Fibroblast of lung (primary cell): ENCODE results near the gene EPN3. TPM values are rescaled to one million over a fixed set of nuclear protein-coding genes. Genes with fewer than 3 reads are reported as not detected.

Experiments used
- DNase-seq, 2 donors: peaks; one replicate each; pipeline versions ENCODE4 v3.0.0 to v3.0.0-alpha.2; 2010; ENCODE audit warnings: low read depth in 2 of 2
- H2AFZ ChIP-seq: 2 replicates; pipeline ENCODE4 v1.5.1; 2012; ENCODE audit warnings: low read length, control low read depth, inconsistent platforms
- H3K27ac ChIP-seq: 2 replicates; pipeline ENCODE4 v1.5.1; 2011; ENCODE audit warnings: low read length, control low read depth; ENCODE audit not compliant: insufficient read depth
- H3K27me3 ChIP-seq: 2 replicates; pipeline ENCODE4 v1.5.1; 2011; ENCODE audit warnings: mild to moderate bottlenecking, low read length; ENCODE audit not compliant: control insufficient read depth, insufficient read depth
- H3K36me3 ChIP-seq: 2 replicates; pipeline ENCODE4 v1.5.1; 2011; ENCODE audit warnings: low read length; ENCODE audit not compliant: control insufficient read depth, insufficient read depth
- H3K4me1 ChIP-seq: 2 replicates; pipeline ENCODE4 v1.5.1; 2011; ENCODE audit warnings: low read length; ENCODE audit not compliant: control insufficient read depth, insufficient read depth; ENCODE audit errors: extremely low read depth
- H3K4me2 ChIP-seq: 2 replicates; pipeline ENCODE4 v1.5.1; 2011; ENCODE audit warnings: low read length, control low read depth; ENCODE audit not compliant: insufficient read depth; ENCODE audit errors: extremely low read depth
- H3K4me3 ChIP-seq, 4 experiments: fragments of 200-600 bp in 1 of 4; sonication (generic) in 1 of 4; replicated peaks in 1 of 4; 2 replicates each; pipeline ENCODE4 v1.5.1; 2011 to 2016; ENCODE audit warnings: low read length in 4 of 4, low read depth in 3 of 4, mild to moderate bottlenecking in 3 of 4, control low read depth in 2 of 4, inconsistent platforms in 1 of 4, mixed read lengths in 1 of 4; ENCODE audit not compliant: insufficient read depth in 1 of 4; ENCODE audit errors: control extremely low read depth in 1 of 4
- H3K79me2 ChIP-seq: 2 replicates; pipeline ENCODE4 v1.5.1; 2012; ENCODE audit warnings: mild to moderate bottlenecking, low read length, inconsistent platforms; ENCODE audit not compliant: control insufficient read depth, insufficient read depth
- H3K9ac ChIP-seq: 2 replicates; pipeline ENCODE4 v1.5.1; 2011; ENCODE audit warnings: mild to moderate bottlenecking, low read length, control low read depth; ENCODE audit not compliant: insufficient read depth
- H3K9me3 ChIP-seq: 2 replicates; pipeline ENCODE4 v1.5.1; 2012; ENCODE audit warnings: low read depth, low read length; ENCODE audit not compliant: control insufficient read depth, insufficient read depth
- H4K20me1 ChIP-seq: 2 replicates; pipeline ENCODE4 v1.5.1; 2011; ENCODE audit warnings: low read length; ENCODE audit not compliant: control insufficient read depth, insufficient read depth; ENCODE audit errors: extremely low read depth
- CTCF ChIP-seq, 2 donors: IDR thresholded peaks in 1 of 2; conservative IDR thresholded peaks in 1 of 2; 1 replicate in 1 of 2; 2 replicates in 1 of 2; pipeline ENCODE4 v1.5.1; 2011 to 2012; ENCODE audit warnings: low read length in 2 of 2, control low read depth in 1 of 2, inconsistent platforms in 1 of 2, low read depth in 1 of 2, mild to moderate bottlenecking in 1 of 2
- EZH2 ChIP-seq: IDR thresholded peaks from 2 replicates; pipeline ENCODE4 v1.5.1; 2012; ENCODE audit warnings: low read length, control low read depth, mild to moderate bottlenecking; ENCODE audit errors: missing control alignments
- polyA plus RNA-seq, 2 donors: library from polyadenylated mRNA; depleted of rRNA in 1 of 2; stranded (reverse) in 1 of 2; unstranded in 1 of 2; fragments of >200 nt; gene quantifications; 2 replicates each; pipeline ENCODE4 v1.2.1, GENCODE V29; 2011 to 2012; ENCODE audit warnings: missing spikeins in 1 of 2
- total RNA-seq: library from RNA; depleted of rRNA; stranded (reverse); fragments of >200 nt; gene quantifications from 2 replicates; pipeline ENCODE4 v1.2.1, GENCODE V29; 2014

Gene EPN3
- total and polyA plus RNA-seq, 2 donors (not counting 1 experiment from before 2014, with no cell fraction given) = not detected

GRCh38 chr17:50560185-50560824 lies 27.8 kb downstream of the EPN3 start, which contains the start of gene CACNA1G:
CACNA1G (plus strand) TSS chr17:50560715; CDS start chr17:50561460, 745 bp downstream.
- Histone ChIP-seq H3K79me2 (no peaks in the 10 kb centered on the region), H4K20me1 (no peaks in the 10 kb centered on the region), H3K9me3 (no peaks in the 10 kb centered on the region), H3K36me3 (peaks cover 2% of the 10 kb centered on the region), H3K4me2 (peak within 1 kb of the TSS; percentile 81), H3K9ac (peak within 1 kb of the TSS; percentile 4), H3K4me1 (peaks cover 14% of the 10 kb centered on the region), H2AFZ (no peak within 1 kb of the TSS), H3K27ac (no peak within 1 kb of the TSS), H3K4me3 (peak within 1 kb of the TSS; percentile 31 to 60 (median 40)), H3K27me3 (peaks cover 45% of the 10 kb centered on the region)
- DNase-seq = peak; percentile 70 to 79
- TF ChIP-seq CTCF (conservative IDR thresholded peaks at IDR 0.05 in 1 of 2, IDR thresholded peaks at IDR 0.05 in 1 of 2; ENCODE audit: low read depth in 1 of 2, low read length in 2 of 2) = no peak
- TF ChIP-seq EZH2 = no peak

- Histone ChIP-seq H3K27me3 (peaks cover 46% of the 10 kb centered on the region), H3K4me3 (peak overlapping the region in 2 of 4 experiments; percentile 4 to 60), H3K36me3 (no peaks in the 10 kb centered on the region), H3K9me3 (no peaks in the 10 kb centered on the region), H3K4me1 (peaks cover 17% of the 10 kb centered on the region), H3K79me2 (no peaks in the 10 kb centered on the region), H2AFZ (no peak overlapping the region), H3K4me2 (peak overlapping the region; percentile 59), H3K27ac (no peak overlapping the region), H3K9ac (no peak overlapping the region), H4K20me1 (no peaks in the 10 kb centered on the region)
- TF ChIP-seq EZH2 (peak; percentile 92), CTCF (conservative IDR thresholded peaks at IDR 0.05 in 1 of 2, IDR thresholded peaks at IDR 0.05 in 1 of 2; ENCODE audit: low read depth in 1 of 2, low read length in 2 of 2) (no peak)
- DNase-seq = no peak
Observed at GRCh38 chr17:50560931-50561745, 28.6 kb downstream of the EPN3 start.

GRCh38 chr17:50561746-50562141 lies 29.2 kb downstream of the EPN3 start:
- no peak for TF ChIP-seq CTCF (conservative IDR thresholded peaks at IDR 0.05 in 1 of 2, IDR thresholded peaks at IDR 0.05 in 1 of 2; ENCODE audit: low read depth in 1 of 2, low read length in 2 of 2)
- no peak for TF ChIP-seq EZH2
- no peak overlapping the region for H3K4me3 ChIP-seq
- H3K4me2 ChIP-seq = no peak overlapping the region
- H3K9ac ChIP-seq = no peak overlapping the region
- H3K4me1 ChIP-seq = peaks cover 17% of the 10 kb centered on the region
- H2AFZ ChIP-seq = no peak overlapping the region
- no peak overlapping the region for H3K27ac ChIP-seq
- peaks cover 52% of the 10 kb centered on the region for H3K27me3 ChIP-seq
- H3K36me3 ChIP-seq = no peaks in the 10 kb centered on the region
- H3K79me2 ChIP-seq = no peaks in the 10 kb centered on the region
- H3K9me3 ChIP-seq = no peaks in the 10 kb centered on the region
- no peak for DNase-seq
- H4K20me1 ChIP-seq = no peaks in the 10 kb centered on the region
